NCI-H2196 treated with DMSO at 0.1 percent for 48 hours (cell line): ENCODE results near the gene ASIC2.
"Not testable (repeated sequence)": the region's sequence is repeated elsewhere in the genome, so short reads cannot be mapped to it uniquely, and the experiment has no call there.

Experiments
- DNase-seq: peaks from one replicate; lab custom pipeline; 2025; ENCODE audit not compliant: unreplicated experiment; lab: John Stamatoyannopoulos, UW

The ASIC2 gene

GRCh38 chr17:32992321-32993033 lies 300.6 kb downstream of the ASIC2 start:
- no peak for DNase-seq

DNA sequence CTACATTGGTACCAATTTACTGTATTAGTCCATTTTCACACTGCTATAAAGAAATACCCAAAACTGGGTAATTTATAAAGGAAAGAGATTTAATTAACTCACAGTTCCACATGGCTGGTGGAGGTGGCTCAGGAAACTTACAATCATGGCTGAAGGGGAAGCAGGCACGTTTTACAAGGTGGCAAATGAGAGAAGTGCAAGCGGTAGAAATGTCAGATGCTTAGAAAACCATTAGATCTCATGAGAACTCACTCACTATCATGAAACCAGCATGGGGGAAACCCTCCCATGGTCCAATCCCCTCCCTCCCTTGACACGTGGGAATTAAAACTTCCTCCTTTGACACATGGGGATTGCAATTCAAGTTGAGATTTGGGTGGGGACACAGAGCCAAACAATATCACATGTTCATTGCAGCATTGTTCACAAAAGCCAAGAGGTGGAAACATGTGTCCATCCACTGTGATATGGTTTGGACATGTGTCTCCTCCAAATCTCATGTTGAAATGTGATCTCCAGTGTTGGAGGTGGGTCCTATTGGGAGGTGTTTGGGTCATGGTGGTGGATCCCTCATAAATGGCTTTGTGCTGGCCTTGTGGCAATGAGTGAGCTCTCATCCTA lies 304.5 kb downstream of the ASIC2 start:
- no peak for DNase-seq

GRCh38 chr17:32987868-32988267 lies 305.2 kb downstream of the ASIC2 start:
- not testable (repeated sequence) for DNase-seq

DNA sequence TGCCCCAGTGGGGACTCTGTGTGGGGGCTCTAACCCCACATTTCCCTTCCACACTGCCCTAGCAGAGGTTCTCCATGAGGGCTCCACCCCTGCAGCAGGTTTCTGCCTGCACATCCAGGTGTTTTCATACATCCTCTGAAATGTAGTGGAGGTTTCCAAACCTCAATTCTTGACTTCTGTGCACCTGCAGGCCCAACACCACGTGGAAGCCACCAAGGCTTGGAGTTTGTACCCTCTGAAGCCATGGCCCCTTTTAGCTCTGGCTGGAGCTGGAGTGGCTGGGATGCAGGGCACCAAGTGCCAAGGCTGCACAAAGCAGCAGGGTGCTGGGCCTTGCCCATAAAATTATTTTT lies 305.7 kb downstream of the ASIC2 start:
- not testable (repeated sequence) for DNase-seq

DNA sequence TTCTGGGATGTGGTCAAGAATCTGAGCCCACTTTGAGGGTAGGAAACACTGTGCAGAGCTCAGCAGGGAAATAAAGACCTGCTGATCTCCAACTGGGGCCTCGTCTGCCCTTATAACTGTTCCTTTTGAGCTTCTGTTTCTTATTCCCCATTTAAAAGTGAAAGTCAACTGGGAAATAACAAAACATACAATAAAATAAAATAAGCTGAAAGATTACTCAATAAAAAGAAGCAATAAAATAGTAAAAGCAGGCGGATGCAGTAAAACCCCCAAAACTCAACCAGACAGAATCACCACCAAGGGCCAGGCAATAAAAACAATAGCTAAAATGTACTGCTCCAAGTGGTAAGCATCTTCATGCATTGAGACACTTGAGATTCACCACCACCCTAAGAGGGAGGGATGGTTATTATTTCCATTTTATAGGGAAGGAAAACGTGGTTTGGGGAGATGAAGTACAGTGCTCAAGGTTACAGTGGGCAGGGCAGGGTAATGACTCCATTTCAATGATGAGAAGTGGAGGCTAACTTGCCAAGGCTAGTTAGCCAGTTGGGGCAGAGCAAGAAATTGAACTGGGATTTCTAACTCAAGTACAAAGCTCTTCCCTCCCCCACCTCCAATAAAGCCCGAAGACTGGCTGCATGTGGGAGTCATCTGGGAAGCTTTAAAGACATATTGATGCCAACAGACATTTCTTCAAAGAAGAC lies 307.9 kb downstream of the ASIC2 start:
- no peak for DNase-seq

DNA sequence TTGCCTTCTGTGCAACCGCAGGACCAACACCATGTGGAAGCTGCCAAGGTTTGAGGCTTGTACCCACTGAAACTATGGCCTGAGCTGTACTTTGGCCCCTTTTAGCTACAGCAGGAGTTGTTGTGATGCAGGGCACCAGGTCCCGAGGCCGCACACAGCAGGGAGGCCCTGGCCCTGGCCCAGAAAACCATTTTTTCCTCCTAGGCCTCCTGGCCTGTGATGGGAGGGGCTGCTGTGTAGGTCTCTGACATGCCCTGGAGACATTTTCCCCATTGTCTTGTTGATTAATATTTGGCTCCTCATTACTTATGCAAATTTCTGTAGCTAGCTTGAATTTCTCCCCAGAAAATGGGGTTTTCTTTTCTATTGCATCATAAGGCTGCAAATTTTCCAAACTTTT lies 311.5 kb downstream of the ASIC2 start:
- not testable (repeated sequence) for DNase-seq

DNA sequence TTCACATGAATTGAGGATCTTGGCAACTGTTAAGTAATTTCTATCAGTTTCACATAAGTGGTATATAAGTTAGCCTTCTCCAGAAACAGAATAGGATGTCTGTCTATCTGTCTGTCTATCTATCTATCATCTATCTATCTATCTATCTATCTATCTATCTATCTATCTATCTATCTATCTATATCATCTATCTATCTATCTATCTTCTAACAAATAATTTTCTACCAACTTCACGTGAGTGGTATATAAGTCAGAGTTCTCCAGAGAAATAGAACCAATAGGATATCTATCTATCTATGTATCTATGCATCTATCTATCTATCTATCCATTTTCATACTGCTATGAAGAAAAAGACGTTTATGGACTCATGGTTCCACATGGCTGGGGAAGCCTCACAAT lies 312.9 kb downstream of the ASIC2 start:
- DNase-seq = no peak

DNA sequence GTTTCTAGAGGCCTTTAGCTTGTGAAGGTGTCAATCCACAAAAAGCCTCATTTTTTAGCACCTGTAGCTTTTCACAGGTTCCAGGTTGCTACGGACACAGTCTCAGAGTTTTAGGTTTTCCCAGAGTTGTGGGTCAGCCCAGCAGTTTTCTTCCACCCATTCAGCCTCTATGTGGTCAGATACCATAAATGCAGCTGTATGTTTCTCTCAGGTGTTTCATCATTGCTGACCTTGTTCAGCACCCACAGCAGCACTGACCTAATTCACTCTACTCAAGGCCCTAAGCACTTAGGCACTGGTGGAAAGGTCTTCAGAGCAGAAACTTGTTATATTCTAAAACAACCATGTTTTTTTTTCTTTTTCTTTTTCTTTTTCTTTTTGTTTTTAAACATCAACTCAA lies 316.5 kb downstream of the ASIC2 start:
- DNase-seq = no peak

- DNase-seq = no peak
Measured at GRCh38 chr17:32976131-32976530, 317.0 kb downstream of the ASIC2 start.

GRCh38 chr17:32971171-32971570 lies 321.9 kb downstream of the ASIC2 start:
- DNase-seq = no peak

- no peak for DNase-seq
Measured at GRCh38 chr17:32970281-32970680, 322.8 kb downstream of the ASIC2 start.

GRCh38 chr17:32969231-32969630 lies 323.9 kb downstream of the ASIC2 start:
- DNase-seq = not testable (repeated sequence)

DNA sequence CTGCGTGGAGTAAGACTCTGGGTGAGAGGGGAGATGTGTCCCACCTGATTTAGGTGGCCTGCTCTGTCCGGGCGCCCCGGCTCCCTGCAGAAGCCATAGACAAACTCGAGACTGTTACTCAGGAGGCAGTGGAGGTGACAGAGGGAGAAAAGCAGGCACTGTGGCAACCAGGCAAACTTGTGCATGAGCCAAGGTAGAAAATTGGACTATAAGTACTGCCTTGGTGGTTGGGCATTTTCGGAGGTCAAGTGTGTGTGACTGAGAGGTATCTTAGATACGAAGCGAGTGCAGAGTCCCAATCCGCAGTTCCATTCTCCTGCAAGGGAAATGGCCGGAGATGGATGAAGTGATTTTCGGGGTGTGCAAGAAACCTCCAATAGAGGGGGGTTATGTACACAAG lies 328.6 kb downstream of the ASIC2 start:
- DNase-seq = no peak
